Fibroblast of skin of left biceps (primary cell): Measurements from ENCODE around the gene CD7.
A peak's percentile ranks its signal among the peaks of the same experiment; 100 is the strongest.

Source experiments
- DNase-seq, 2 experiments: peaks; one replicate each; pipeline ENCODE4 v3.0.0-alpha.2; 2013; ENCODE audit warnings: low read depth in 2 of 2

CD7 gene

GRCh38 chr17:82346342-82347300 is 29.2 kb upstream of the CD7 start:
- DNase-seq: no peak

- DNase-seq: no peak
Measured at GRCh38 chr17:82345151-82345976, 28.0 kb upstream of the CD7 start.

DNA sequence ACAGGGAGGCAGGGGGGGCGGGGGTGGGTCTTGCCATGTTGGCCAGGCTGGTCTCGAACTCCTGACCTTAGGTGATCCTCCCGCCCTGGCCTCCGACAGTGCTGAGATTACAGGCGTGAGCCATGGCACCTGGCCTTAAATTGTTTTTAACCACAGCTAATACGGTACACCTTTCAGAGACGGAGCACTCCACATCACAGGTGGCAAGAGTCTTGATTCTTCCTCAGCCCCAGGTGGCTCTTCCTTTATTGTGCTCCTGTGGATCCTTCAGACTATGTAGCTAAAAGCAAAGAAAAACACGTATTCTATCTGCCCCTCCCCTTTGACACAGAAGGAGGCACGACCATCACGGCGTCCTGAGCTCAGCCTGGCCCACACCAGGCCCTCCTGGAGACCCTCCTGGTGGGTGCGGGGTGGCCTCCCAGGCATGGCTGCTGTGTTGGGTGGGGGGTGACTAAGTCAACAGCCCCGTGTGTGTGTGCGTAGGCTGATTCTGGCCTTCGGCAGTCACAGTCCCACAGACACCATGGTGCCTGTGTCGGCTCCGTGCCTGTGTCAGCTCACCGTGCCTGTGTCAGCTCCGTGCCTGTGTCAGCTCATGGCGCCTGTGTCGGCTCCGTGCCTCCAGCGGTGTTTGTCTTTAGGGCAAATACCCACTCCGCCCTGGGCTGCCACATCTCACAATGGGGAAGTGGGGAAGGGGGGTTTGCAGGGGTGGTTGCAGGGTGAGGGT is 26.9 kb upstream of the CD7 start:
- DNase-seq: no peak

DNA sequence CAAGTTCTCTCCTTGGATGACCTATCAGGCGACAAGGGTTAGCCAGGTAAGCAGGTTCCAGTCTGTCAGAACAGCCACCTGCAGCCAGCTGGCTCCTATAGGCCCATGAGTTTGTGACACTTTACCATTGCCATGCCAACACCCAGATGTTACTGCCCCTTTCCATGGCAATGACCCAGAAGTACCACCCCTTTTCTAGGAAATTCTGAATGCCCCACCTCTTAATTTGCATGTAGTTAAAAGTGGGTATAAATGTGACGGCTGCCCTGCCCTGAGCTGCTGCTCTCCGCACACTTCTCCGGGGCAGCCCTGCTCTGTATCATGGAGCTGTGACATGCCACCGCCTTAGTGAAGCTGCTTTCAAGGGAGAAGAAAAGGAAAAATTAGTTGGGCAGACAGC is 26.2 kb upstream of the CD7 start:
- no peak for DNase-seq

DNA sequence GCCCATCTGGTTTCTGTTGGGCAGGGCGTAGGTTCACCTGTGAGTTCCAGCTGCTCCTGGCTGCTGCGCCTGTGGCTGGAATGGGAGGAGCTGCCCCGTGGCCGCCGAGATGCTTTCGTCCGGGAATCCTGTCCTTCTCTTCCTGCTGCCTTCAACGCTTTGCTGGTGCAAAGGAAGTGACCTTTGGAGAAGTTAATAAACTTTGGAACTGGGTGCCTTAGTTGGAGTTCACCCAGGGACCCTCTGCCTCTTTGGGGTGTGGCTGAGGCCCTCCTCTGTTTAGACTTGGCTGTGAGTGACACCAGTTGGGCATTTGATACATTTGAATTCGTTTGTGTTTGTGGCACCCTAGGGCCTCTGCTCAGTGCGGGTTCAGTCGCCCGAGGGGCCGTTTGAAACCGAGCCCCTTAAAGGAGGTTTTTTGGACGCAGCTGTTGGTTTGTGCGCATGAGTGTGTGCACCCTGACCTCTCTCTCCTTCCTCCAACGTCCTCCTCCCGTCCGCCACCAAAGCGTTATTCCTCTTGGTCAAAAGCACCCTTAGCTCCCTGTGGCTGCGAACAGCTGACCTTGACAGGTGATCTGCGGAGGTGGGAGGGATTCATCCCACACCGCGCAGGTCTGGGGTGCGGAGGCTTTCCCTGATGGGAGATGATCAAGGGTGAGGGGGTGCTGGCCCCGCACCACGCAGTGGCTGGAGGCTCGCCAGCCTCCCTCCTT is 25.1 kb upstream of the CD7 start:
- no peak for DNase-seq

DNA sequence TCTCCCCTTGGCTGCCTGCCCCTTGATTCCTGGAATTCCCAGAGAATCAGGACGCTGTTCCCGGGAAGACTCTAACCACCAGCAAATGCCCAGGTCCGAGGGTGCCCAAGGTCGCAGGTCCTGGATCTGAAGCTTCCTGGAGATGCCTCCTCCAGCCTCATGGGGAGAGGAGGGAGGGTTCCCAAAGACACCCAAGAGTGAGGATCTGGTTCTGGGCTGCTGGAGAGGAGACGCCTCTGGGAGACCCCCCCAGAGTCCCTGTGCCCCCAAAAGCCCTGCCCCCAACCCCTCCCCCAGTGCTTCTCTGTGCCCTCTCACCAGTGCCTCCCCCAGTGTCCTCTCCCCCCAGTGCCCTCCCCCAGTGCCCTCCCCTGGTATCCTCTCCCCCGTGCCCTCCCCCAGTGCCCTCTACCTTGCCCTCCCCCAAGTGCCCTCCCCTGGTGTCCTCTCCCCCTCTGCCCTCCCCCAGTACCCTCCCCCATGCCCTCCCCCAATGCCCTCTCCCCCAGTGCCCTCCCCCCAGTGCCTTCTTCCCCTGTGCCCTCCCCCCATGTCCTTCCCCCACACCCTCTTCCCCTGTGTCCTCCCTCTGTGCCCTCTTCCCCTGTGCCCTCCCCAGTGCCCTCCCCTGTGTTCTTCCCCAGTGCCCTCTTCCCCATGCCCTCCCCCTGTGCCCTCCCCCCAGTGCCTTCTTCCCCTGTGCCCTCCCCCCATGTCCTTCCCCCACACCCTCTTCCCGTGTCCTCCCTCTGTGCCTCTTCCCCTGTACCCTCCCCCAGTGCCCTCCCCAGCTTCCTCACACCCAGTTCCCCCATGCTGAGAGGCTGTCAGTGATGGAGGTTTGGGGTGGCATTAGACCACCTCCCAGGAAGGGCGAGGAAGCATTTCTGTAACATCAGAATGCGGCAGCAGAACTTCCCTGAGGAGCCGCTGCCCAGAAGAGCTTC is 22.5 kb upstream of the CD7 start:
- DNase-seq: no peak

DNA sequence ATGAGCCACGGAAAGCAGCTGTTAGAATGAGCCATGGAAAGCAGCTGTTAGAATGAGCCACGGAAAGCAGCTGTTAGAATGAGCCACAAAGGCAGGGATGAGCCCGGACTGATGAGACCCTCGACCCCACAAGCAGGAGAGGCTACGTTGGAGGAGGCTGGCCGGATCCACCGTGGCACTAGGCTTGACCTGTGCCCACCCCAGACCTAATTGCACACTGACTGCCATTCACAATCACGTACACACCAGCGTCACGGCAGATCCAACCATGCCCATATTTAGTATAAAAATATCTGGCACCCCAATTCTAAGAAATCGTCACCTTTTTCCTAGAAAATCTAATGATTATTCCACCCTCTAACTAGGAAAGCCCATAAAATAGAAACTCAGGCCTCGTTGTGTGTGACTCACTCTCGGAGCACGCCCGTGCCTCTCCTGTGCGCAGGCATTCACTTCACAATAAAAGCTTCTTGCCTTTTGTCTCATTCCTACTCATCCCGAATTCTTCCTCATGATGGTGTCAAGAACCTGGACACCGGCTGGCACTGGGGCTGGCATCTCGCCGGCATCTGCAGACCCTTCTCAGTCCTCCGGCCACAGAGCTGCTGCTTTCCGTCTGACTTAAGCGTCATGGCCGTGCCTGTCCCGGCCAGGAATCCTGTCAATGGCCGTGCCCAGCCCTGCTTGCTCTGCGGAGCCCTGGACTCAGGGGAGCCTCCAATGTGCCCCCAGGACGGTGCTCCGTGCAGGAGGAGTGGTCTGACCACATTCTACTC is 21.6 kb upstream of the CD7 start:
- peak; percentile 30 to 32 for DNase-seq

DNA sequence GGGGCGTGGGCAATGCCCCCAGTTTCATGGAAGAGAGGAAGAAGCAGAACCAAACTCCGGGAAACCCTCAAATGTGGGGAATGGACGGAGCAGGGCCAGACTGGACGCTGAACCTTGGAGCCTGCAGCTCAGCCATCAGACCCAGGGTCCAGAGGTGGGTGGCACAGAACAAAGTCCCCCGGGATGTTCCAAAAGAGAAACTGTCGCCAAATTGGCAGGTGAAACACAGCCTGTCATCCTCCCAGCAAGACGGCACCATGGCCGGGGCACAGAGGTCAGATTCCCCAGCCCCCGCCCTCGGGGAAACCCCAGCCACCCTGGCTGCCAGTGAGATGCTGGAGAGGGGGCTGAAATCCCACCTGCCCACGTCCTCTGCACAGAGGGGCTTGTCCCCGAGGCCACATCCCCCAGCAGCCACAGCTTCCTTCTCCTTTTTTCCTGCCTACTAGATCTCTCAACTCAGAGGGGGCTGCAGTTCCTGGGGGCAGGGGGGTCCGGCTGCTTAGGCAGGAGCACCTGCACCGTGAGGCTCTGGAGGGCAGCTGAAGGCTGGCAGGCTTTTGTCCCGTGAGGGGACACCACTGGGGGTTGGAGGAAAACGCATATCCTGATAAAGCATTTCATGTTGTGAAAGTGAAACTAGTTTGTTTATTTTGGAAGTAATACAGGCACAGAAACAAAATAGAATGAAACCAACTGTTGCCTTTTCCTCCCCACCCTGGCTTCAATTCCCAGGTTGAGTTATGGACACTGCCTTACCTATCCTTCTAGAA is 17.4 kb upstream of the CD7 start:
- DNase-seq: no peak

GRCh38 chr17:82334204-82334621 is 16.8 kb upstream of the CD7 start:
- DNase-seq: no peak

- DNase-seq: no peak
Measured at GRCh38 chr17:82333279-82334171, 16.1 kb upstream of the CD7 start, which contains the start of gene SECTM1. Gene SECTM1 (minus strand): TSS chr17:82333766. CDS start chr17:82327240, 6,526 bp downstream.

GRCh38 chr17:82332669-82333278 is 15.4 kb upstream of the CD7 start:
- DNase-seq: no peak

- DNase-seq: no peak
Measured at GRCh38 chr17:82331345-82331939, 14.0 kb upstream of the CD7 start.

DNA sequence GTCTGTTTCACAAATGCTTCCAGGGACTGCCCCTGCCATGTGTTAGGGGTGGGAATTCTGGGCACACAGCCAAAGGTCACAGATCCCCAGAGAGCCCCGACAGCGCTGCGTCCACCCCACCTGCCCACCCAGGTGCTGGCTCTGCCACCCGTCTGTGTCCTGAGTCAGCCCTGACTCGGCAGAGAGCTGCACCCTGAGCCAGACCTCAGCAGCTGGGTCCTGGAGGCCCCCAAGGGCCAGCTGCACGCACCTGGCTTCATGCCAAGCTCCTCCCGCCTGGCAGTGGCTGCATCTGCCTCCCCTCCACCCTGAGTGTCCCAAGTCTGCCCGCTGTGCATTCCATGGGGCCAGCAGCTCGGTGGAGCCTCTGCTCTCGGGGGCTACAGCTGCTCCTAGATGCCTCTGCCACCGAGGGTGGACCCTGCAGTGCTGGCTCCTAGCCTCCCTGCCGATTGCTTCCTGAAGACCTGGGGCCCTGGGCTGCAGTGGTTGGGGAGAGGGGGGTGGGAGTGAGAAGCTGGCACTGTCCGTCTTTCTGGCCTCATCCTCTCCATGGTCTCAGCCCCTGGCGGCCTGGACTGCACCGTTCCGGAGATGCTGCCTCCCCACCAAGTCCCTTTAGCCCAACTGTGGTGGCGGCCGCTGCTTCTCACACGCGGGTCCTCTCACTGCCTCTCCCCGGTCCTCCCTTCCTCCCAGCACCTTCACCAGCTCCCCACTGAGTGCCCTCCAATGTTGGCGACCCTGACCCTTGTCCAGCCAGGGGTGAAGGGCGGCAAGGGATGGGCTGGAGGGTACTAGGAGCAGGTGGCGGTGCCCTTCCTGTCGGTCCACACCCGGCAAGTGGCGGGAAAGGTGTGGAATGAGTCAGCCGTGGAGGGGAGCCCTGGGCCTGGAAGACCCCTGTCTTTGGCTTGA is 13.2 kb upstream of the CD7 start:
- no peak for DNase-seq

DNA sequence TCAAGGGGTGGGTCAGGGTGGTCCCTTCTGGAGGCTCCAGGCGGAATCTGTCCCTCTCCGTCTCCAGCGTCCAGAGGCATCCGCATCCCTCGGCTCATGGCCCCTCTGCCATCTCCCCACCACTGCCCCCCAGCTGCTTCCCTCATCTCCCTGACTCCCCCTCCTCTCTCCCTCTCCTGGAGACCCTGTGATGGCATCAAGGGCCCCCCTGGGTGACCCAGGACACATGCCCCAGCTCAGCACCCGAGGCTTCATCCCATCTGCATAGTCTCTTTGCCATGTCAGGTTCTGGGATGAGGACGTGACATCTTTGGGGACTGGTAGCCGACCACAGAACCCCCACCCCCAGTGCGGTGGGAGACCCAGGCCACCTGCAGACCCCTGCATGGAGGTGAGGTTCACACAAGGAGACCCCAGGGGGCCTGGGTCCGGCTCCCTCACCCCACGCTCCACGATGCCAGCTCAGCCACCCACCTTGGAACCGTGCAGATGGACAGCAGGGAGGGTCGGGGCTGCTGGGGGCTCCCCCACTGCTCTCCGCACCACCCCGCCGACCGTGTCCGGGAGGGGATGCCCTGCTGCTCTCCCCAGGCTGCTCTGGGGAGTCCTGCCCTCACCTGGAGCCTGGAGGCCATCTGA is 12.4 kb upstream of the CD7 start:
- no peak for DNase-seq

DNA sequence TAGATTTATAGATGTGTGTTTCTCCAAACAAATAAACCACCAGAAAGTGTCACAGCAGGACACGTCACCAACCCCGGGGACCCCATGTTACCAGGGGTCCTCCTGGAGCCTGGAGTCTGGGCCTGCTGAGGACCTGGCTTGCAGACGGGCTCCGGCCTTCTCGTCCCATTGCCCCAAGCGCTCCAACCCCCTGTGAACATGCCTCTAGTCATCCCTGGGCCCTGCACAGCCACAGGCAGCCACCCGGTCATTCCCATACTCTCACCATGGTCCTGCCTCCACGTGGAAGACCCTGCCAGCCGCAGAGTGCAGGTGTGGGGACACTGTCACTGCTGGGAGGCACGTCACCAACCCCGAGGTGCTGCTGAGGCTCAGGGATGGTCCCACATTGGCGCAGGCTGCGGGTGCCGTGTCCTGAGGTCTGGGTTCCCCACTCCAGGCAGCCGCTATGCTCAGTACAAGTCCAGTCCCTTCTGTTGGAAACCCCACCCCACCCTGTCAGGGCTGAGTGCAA is 11.6 kb upstream of the CD7 start:
- DNase-seq: no peak
